Ecto neural progenitor cell (in vitro differentiated cells): ENCODE measurements around the gene EIF2D.
A peak's percentile ranks its signal among the peaks of the same experiment; 100 is the strongest.

Experiments used
- DNase-seq: peaks from one replicate; pipeline ENCODE4 v3.0.0-alpha.2; 2018; ENCODE audit warnings: low spot score

Gene EIF2D

GRCh38 chr1:206547104-206547503 lies 65.2 kb downstream of the EIF2D start:
- DNase-seq, result no peak

DNA sequence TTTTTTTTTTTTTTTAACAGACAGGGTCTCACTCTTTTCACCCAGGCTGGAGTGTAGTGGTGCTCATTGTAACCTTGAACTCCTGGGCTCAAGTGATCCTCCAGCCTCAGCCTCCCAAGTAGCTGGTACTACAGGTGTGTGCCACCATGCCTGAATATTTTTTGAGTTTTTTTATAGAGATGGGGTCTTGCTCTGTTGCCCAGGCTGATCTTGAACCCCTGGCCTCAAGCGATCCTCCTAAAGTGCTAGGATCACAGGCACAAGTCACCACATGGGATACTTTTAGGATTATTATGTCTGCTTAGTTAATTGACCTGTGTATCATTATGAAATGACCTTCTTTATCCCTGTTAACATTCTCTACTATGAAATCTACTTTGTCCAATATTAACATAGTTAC lies 66.9 kb downstream of the EIF2D start:
- DNase-seq, result no peak

DNA sequence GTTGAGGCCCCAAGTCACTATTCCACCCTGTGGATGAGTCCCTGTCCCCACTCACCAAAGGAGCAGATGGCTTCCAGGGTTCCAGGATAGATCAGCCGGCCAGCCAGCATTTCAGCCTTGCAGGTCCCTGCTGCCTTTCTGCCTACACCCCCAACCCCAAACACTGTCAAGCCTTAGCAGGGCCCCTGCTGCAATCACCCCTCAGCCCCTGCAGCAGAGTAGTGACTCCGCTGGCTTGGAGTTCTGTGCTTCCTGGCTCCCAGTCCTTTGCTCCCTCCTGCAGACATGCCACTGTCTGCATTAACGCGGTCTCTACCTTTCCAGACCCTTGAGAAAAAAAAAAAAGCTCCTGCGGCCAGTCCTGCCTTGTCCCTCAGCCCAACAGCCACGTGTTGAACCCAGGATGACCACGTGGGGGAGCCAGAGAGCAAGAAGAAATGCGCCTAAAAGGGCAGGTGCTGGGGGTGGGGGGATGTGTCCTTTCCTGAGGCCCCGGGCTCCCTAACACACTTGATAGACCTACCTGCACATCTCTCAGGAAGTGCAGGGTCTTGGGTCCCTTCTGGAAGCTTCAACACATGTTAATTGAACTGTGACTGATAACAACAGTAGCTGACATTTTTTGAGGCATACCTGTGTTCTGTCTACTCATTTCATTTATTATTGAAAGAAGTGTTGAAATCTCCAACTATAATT lies 67.6 kb downstream of the EIF2D start:
- DNase-seq, result peak; percentile 91
